Mesenchymal stem cell (in vitro differentiated cells and primary cell): Measurements from ENCODE around the gene ARID1B.

ENCODE experiments used
- DNase-seq: peaks from one replicate; pipeline ENCODE4 v3.0.0-alpha.2; 2013
- H2AFZ ChIP-seq: one replicate; pipeline ENCODE4 v1.6.1; 2013; ENCODE audit warnings: low read depth, mild to moderate bottlenecking, control low read depth, inconsistent platforms, low read length, moderate library complexity
- H2AK5ac ChIP-seq: 2 replicates; pipeline ENCODE4 v1.6.1; 2013; ENCODE audit warnings: low read length, moderate library complexity, mild to moderate bottlenecking, inconsistent platforms; ENCODE audit not compliant: severe bottlenecking
- H2BK120ac ChIP-seq: one replicate; pipeline ENCODE4 v1.6.1; 2013; ENCODE audit warnings: low read depth, mild to moderate bottlenecking, inconsistent platforms, low read length, moderate library complexity
- H2BK12ac ChIP-seq, 2 experiments: one replicate each; pipeline ENCODE4 v1.6.1; 2013; ENCODE audit warnings: inconsistent platforms in 2 of 2, low read length in 2 of 2, mild to moderate bottlenecking in 2 of 2, moderate library complexity in 2 of 2, control low read depth in 1 of 2
- H2BK15ac ChIP-seq: one replicate; pipeline ENCODE4 v1.6.1; 2013; ENCODE audit warnings: mild to moderate bottlenecking, low read depth, inconsistent platforms; ENCODE audit not compliant: poor library complexity, severe bottlenecking
- H2BK5ac ChIP-seq: 2 replicates; pipeline ENCODE4 v1.6.1; 2013; ENCODE audit warnings: low read depth, mild to moderate bottlenecking, low read length, control low read depth, inconsistent platforms; ENCODE audit not compliant: poor library complexity, severe bottlenecking
- H3K14ac ChIP-seq, 2 experiments: one replicate each; pipeline ENCODE4 v1.6.1; 2013; ENCODE audit warnings: inconsistent platforms in 2 of 2, low read length in 2 of 2, control low read depth in 1 of 2, mild to moderate bottlenecking in 1 of 2, moderate library complexity in 1 of 2
- H3K18ac ChIP-seq, 2 experiments: one replicate each; pipeline ENCODE4 v1.6.1; 2013; ENCODE audit warnings: inconsistent platforms in 2 of 2, low read length in 2 of 2, control low read depth in 1 of 2, low read depth in 1 of 2, mild to moderate bottlenecking in 1 of 2
- H3K23ac ChIP-seq, 2 experiments: one replicate each; pipeline ENCODE4 v1.6.1; 2013; ENCODE audit warnings: inconsistent platforms in 2 of 2, low read length in 2 of 2, mild to moderate bottlenecking in 2 of 2, moderate library complexity in 2 of 2, control low read depth in 1 of 2
- H3K27ac ChIP-seq: 2 replicates; pipeline ENCODE4 v1.5.1; 2013; ENCODE audit warnings: mild to moderate bottlenecking, moderate library complexity, low read length, control low read depth, inconsistent platforms; ENCODE audit not compliant: poor library complexity, severe bottlenecking
- H3K27me3 ChIP-seq, 2 experiments: 2 replicates each; pipeline versions ENCODE4 v1.6.1 to v1.7.0; 2013; ENCODE audit warnings: low read length in 2 of 2, mild to moderate bottlenecking in 2 of 2, moderate library complexity in 2 of 2, control low read depth in 1 of 2, inconsistent platforms in 1 of 2; ENCODE audit not compliant: control insufficient read depth in 1 of 2, insufficient read depth in 1 of 2
- H3K36me3 ChIP-seq, 2 experiments: 2 replicates each; pipeline versions ENCODE4 v1.6.1 to v1.7.0; 2013; ENCODE audit warnings: low read length in 2 of 2, control low read depth in 1 of 2, inconsistent platforms in 1 of 2, low read depth in 1 of 2, mild to moderate bottlenecking in 1 of 2; ENCODE audit not compliant: insufficient read depth in 2 of 2, control insufficient read depth in 1 of 2
- H3K4ac ChIP-seq, 2 experiments: one replicate each; pipeline ENCODE4 v1.6.1; 2013; ENCODE audit warnings: inconsistent platforms in 2 of 2, low read length in 2 of 2, mild to moderate bottlenecking in 2 of 2, moderate library complexity in 2 of 2, control low read depth in 1 of 2, low read depth in 1 of 2
- H3K4me1 ChIP-seq: 2 replicates; pipeline ENCODE4 v1.6.1; 2013; ENCODE audit warnings: low read depth, low read length, control low read depth; ENCODE audit not compliant: control insufficient read depth, insufficient read depth
- H3K4me2 ChIP-seq: 2 replicates; pipeline ENCODE4 v1.6.1; 2013; ENCODE audit warnings: low read length, mild to moderate bottlenecking, inconsistent platforms; ENCODE audit not compliant: poor library complexity, severe bottlenecking
- H3K4me3 ChIP-seq, 2 experiments: 2 replicates each; pipeline versions ENCODE4 v1.5.1 to v1.7.0; 2013; ENCODE audit warnings: low read length in 2 of 2, mild to moderate bottlenecking in 2 of 2, control low read depth in 1 of 2, low read depth in 1 of 2; ENCODE audit not compliant: insufficient read depth in 1 of 2
- H3K79me1 ChIP-seq: replicated peaks from 2 replicates; pipeline ENCODE4 v1.6.1; 2013; ENCODE audit warnings: mild to moderate bottlenecking, control low read depth, low read length, inconsistent platforms; ENCODE audit not compliant: poor library complexity, severe bottlenecking
- H3K9ac ChIP-seq: 2 replicates; pipeline ENCODE4 v1.7.0; 2013; ENCODE audit warnings: mild to moderate bottlenecking, low read length, moderate library complexity
- H3K9me3 ChIP-seq: 2 replicates; pipeline ENCODE4 v1.7.0; 2013; ENCODE audit warnings: mild to moderate bottlenecking, low read length; ENCODE audit not compliant: control insufficient read depth
- H4K8ac ChIP-seq: one replicate; pipeline ENCODE4 v1.6.1; 2013; ENCODE audit warnings: inconsistent platforms, mild to moderate bottlenecking, low read length, moderate library complexity
- H4K91ac ChIP-seq: one replicate; pipeline ENCODE4 v1.6.1; 2013; ENCODE audit warnings: mild to moderate bottlenecking, low read length, inconsistent platforms
- WGBS: methylation state at CpG from one replicate; pipeline ENCODE4 v1.1.7; 2013; ENCODE audit warnings: mixed read lengths; 5-methylcytosine and 5-hydroxymethylcytosine counted together

Gene ARID1B

DNA sequence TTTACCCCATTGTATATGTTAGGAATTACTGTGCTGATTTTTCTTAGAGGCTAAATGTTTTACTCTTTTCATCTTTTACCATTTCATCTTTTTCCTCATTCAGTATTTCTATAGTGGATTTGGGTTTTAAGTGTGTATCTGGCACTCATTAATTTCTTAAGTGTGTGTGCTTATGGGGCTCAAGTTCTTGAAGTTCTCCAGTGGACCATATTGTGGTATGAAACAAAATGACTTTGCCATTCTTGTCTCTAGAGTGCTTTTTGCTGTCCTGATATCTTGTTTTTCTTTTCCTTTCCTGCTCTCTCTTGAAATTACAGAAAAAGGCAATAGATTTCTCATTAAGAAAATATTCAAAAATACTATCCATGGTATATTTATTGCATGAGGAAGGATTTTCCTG, 123.1 kb downstream of the ARID1B start:
- Histone ChIP-seq H4K91ac (no peak overlapping the region), H2BK12ac (no peak overlapping the region), H3K27me3 (no peaks in the 10 kb centered on the region), H3K9ac (no peak overlapping the region), H3K4me1 (peaks cover 2% of the 10 kb centered on the region), H3K4me3 (no peak overlapping the region), H4K8ac (no peak overlapping the region), H3K4me2 (no peak overlapping the region), H2BK5ac (no peak overlapping the region), H3K23ac (no peak overlapping the region), H3K9me3 (no peaks in the 10 kb centered on the region), H2AFZ (no peak overlapping the region), H2BK120ac (no peak overlapping the region), H3K4ac (no peak overlapping the region), H3K79me1 (peaks cover 24% of the 10 kb centered on the region), H2BK15ac (no peak overlapping the region), H3K14ac (no peak overlapping the region), H3K36me3 (peaks cover 3 to 27% of the 10 kb centered on the region in 2 experiments), H3K27ac (no peak overlapping the region), H3K18ac (no peak overlapping the region), H2AK5ac (no peak overlapping the region)
- no peak for DNase-seq

DNA sequence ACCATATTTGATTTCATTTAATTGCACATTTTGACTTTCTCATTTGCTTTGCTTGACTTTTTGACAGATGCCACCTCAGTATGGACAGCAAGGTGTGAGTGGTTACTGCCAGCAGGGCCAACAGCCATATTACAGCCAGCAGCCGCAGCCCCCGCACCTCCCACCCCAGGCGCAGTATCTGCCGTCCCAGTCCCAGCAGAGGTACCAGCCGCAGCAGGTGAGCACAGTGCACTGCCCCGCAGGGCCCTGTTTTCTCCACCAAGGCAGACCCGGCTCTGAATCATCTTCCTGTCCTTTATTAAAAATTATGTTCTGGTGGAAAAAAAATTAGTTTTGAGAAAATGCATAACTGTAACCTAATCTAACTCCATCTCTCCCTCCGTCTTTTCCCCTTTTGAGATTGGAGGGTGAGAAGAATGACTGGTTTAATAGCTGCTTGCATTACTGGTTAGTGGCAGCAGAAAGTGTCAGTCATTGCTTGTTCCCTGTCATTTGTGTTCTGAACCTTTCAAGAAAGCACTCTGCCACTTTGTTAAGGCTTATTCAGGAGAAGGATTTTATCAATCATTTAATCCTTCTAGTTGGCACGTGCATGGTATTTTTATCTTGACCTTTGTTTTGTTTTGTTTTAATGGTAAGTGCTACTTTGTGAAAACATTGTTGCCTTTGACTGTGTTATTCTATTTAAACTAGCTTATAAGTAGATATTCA, 124.3 kb downstream of the ARID1B start:
- Histone ChIP-seq H3K14ac (no peak overlapping the region), H3K27ac (no peak overlapping the region), H3K9me3 (no peaks in the 10 kb centered on the region), H2AFZ (no peak overlapping the region), H2AK5ac (no peak overlapping the region), H3K4ac (no peak overlapping the region), H2BK5ac (no peak overlapping the region), H3K9ac (no peak overlapping the region), H3K36me3 (peaks cover 3 to 28% of the 10 kb centered on the region in 2 experiments), H3K18ac (no peak overlapping the region), H3K4me2 (no peak overlapping the region), H2BK120ac (no peak overlapping the region), H3K23ac (no peak overlapping the region), H4K91ac (no peak overlapping the region), H2BK12ac (no peak overlapping the region), H3K4me3 (no peak overlapping the region), H4K8ac (no peak overlapping the region), H3K79me1 (peaks cover 24% of the 10 kb centered on the region), H2BK15ac (no peak overlapping the region), H3K4me1 (peaks cover 2% of the 10 kb centered on the region), H3K27me3 (no peaks in the 10 kb centered on the region)
- WGBS: 100% methylated on average over 5 of the region's 9 CpGs
- no peak for DNase-seq

DNA sequence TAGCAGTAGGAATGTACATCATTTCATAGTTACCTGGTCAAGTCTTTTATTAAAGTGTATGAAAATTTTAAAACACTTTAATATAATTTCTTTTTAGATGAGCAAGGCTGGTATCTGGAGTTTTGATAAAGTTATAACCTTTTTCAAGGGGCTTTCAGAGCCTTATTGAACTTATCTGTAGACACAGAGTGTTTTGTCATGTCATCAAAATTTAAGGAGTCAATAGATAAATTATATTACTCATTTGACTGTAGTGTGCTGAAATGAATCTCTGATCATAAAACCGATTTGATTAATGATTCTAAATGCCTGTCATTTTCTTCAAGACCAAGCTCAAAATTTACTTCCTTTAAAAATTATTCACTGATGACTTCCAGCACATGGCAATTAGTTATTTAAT, 125.6 kb downstream of the ARID1B start:
- Histone ChIP-seq H3K4me2 (no peak overlapping the region), H3K18ac (no peak overlapping the region), H2BK5ac (no peak overlapping the region), H2BK120ac (no peak overlapping the region), H3K4me3 (no peak overlapping the region), H3K9me3 (no peaks in the 10 kb centered on the region), H3K4me1 (peaks cover 2% of the 10 kb centered on the region), H3K9ac (no peak overlapping the region), H2BK12ac (no peak overlapping the region), H2AK5ac (no peak overlapping the region), H3K27me3 (no peaks in the 10 kb centered on the region), H4K91ac (no peak overlapping the region), H2BK15ac (no peak overlapping the region), H3K4ac (no peak overlapping the region), H3K27ac (no peak overlapping the region), H2AFZ (no peak overlapping the region), H3K79me1 (peaks cover 26% of the 10 kb centered on the region), H3K36me3 (peaks cover 3 to 30% of the 10 kb centered on the region in 2 experiments), H3K14ac (no peak overlapping the region), H3K23ac (no peak overlapping the region), H4K8ac (no peak overlapping the region)
- DNase-seq: no peak
- no CpG with 5 or more reads among the region's 1 CpG for WGBS

- Histone ChIP-seq H2BK12ac (no peak overlapping the region), H2AK5ac (no peak overlapping the region), H3K9ac (no peak overlapping the region), H2AFZ (no peak overlapping the region), H4K91ac (no peak overlapping the region), H3K36me3 (peaks cover under 1 to 30% of the 10 kb centered on the region in 2 experiments), H3K4me1 (peaks cover 2% of the 10 kb centered on the region), H2BK5ac (no peak overlapping the region), H3K4me3 (no peak overlapping the region), H3K27ac (no peak overlapping the region), H3K79me1 (peaks cover 15% of the 10 kb centered on the region), H3K27me3 (no peaks in the 10 kb centered on the region), H3K9me3 (no peaks in the 10 kb centered on the region), H2BK120ac (no peak overlapping the region), H3K4me2 (no peak overlapping the region), H3K4ac (no peak overlapping the region), H3K18ac (no peak overlapping the region), H2BK15ac (no peak overlapping the region), H4K8ac (no peak overlapping the region), H3K14ac (no peak overlapping the region), H3K23ac (no peak overlapping the region)
- 89% methylated on average over 1 of the region's 2 CpGs for WGBS
- DNase-seq: no peak
These were observed 127.2 kb downstream of the ARID1B start for GRCh38 chr6:156904176-156904967.
